HCT116 (cell line): Measurements from ENCODE around the gene ZNF334. TPM values are rescaled to one million over a fixed set of nuclear protein-coding genes. Genes with fewer than 3 reads are reported as not detected.

Experiments
- ATAC-seq: fragments of 200-7000 bp; cut with Tn5 transposase; 2 replicates; pipeline ENCODE4 v1.9.1; 2020; ENCODE audit warnings: mild to moderate bottlenecking, moderate library complexity
- BruUV-seq: library from RNA; stranded (reverse); fragments of 400-500 nt; replicated peaks from 2 replicates; lab custom pipeline; 2021; lab: Mats Ljungman, UMichigan
- CTCF ChIA-PET: fragments of 300-600 bp; sonication (Branson Sonifier 250); formaldehyde crosslinking; loops from one replicate; lab custom pipeline; 2021; ENCODE audit warnings: antibody characterized with exemption; lab: Charles Lee
- POLR2A ChIA-PET: fragments of 300-600, 350-600 bp; sonication (Branson Sonifier 250); formaldehyde crosslinking; loops from one replicate; lab custom pipeline; 2021; ENCODE audit warnings: antibody characterized with exemption; lab: Charles Lee
- RAD21 ChIA-PET, 2 experiments: fragments of 300-600 bp; sonication (Branson Sonifier 250); formaldehyde crosslinking; loops; one replicate each; lab custom pipeline; 2023; ENCODE audit warnings: low total read pairs in 2 of 2; ENCODE audit not compliant: uncharacterized antibody in 2 of 2, unreplicated experiment in 2 of 2, low non-redundant PET in 1 of 2; lab: Charles Lee
- DNase-seq: peaks from one replicate; pipeline ENCODE4 v3.0.0-alpha.2; 2010; ENCODE audit warnings: low read depth, low spot score
- H2AFZ ChIP-seq: fragments of 200-600 bp; shearing (Covaris generic), sonication (generic); 2 replicates; pipeline ENCODE4 v1.6.1; 2017; ENCODE audit warnings: low read depth, mixed run types, mixed read lengths, antibody characterized with exemption, low read length; ENCODE audit not compliant: poor library complexity, severe bottlenecking
- H3K27ac ChIP-seq: 2 replicates; pipeline ENCODE4 v1.5.1; 2012; ENCODE audit warnings: low read depth, low read length
- H3K27me3 ChIP-seq: fragments of 200-600 bp; sonication (generic); 2 replicates; pipeline ENCODE4 v1.6.1; 2016; ENCODE audit warnings: mixed run types, low read length, mixed read lengths; ENCODE audit not compliant: insufficient read depth
- H3K36me3 ChIP-seq, 2 experiments: fragments of 200-500 bp in 1 of 2; fragments of 200-600 bp in 1 of 2; sonication (Bioruptor generic) in 1 of 2; sonication (generic) in 1 of 2; 2 replicates each; pipeline versions ENCODE4 v1.5.1 to v1.6.1; 2014 to 2016; ENCODE audit warnings: low read length in 2 of 2, inconsistent platforms in 1 of 2, mixed read lengths in 1 of 2, mixed run types in 1 of 2; ENCODE audit not compliant: insufficient read depth in 2 of 2, control insufficient read depth in 1 of 2
- H3K4me1 ChIP-seq, 2 experiments: fragments of 200-600 bp in 1 of 2; sonication (generic) in 1 of 2; 2 replicates each; pipeline versions ENCODE4 v1.5.1 to v1.6.1; 2012 to 2017; ENCODE audit warnings: low read length in 2 of 2, inconsistent platforms in 1 of 2, mild to moderate bottlenecking in 1 of 2, mixed read lengths in 1 of 2, mixed run types in 1 of 2, moderate library complexity in 1 of 2; ENCODE audit not compliant: insufficient read depth in 2 of 2, control insufficient read depth in 1 of 2
- H3K4me2 ChIP-seq: fragments of 200-600 bp; sonication (generic); 2 replicates; pipeline ENCODE4 v1.6.1; 2017; ENCODE audit warnings: mixed run types, low read length, mixed read lengths
- H3K4me3 ChIP-seq, 2 experiments: fragments of 200-600 bp in 1 of 2; sonication (generic) in 1 of 2; replicated peaks in 1 of 2; 2 replicates each; pipeline ENCODE4 v1.5.1; 2011 to 2016; ENCODE audit warnings: low read length in 2 of 2, control low read depth in 1 of 2, low read depth in 1 of 2, mild to moderate bottlenecking in 1 of 2, mixed read lengths in 1 of 2, mixed run types in 1 of 2
- H3K79me2 ChIP-seq: fragments of 200-600 bp; sonication (generic); 2 replicates; pipeline ENCODE4 v1.6.1; 2017; ENCODE audit warnings: mild to moderate bottlenecking, mixed run types, low read length, moderate library complexity, mixed read lengths; ENCODE audit not compliant: insufficient read depth
- H3K9ac ChIP-seq: fragments of 200-600 bp; sonication (generic); 2 replicates; pipeline ENCODE4 v1.6.1; 2016; ENCODE audit warnings: low read length, mixed read lengths
- H3K9me2 ChIP-seq: fragments of 200-600 bp; sonication (generic), shearing (Covaris generic); 2 replicates; pipeline ENCODE4 v1.6.1; 2017; ENCODE audit warnings: mixed run types, mild to moderate bottlenecking, moderate library complexity; ENCODE audit not compliant: insufficient read depth
- H3K9me3 ChIP-seq, 2 experiments: fragments of 200-500 bp in 1 of 2; fragments of 200-600 bp in 1 of 2; sonication (Bioruptor generic) in 1 of 2; sonication (generic) in 1 of 2; 2 replicates each; pipeline ENCODE4 v1.6.1; 2014 to 2017; ENCODE audit warnings: low read length in 2 of 2, mixed read lengths in 2 of 2, inconsistent platforms in 1 of 2, low read depth in 1 of 2, mild to moderate bottlenecking in 1 of 2, mixed run types in 1 of 2, moderate library complexity in 1 of 2; ENCODE audit not compliant: control insufficient read depth in 1 of 2, insufficient read depth in 1 of 2
- H4K20me1 ChIP-seq: fragments of 200-600 bp; sonication (generic), shearing (Covaris generic); 2 replicates; pipeline ENCODE4 v1.6.1; 2017; ENCODE audit warnings: mixed run types, mild to moderate bottlenecking, moderate library complexity; ENCODE audit not compliant: insufficient read depth
- ATF3 ChIP-seq: IDR thresholded peaks from 2 replicates; pipeline ENCODE4 v1.6.1; 2012
- CBX3 ChIP-seq: IDR thresholded peaks from 2 replicates; pipeline ENCODE4 v1.6.1; 2012; ENCODE audit warnings: low read depth
- EGR1 ChIP-seq: IDR thresholded peaks from 2 replicates; pipeline ENCODE4 v1.6.1; 2012; ENCODE audit warnings: low read depth
- ELF1 ChIP-seq: IDR thresholded peaks from 2 replicates; pipeline ENCODE4 v1.6.1; 2012; ENCODE audit warnings: low read depth, borderline replicate concordance
- EZH2 ChIP-seq: fragments of 200-600 bp; sonication (generic); IDR thresholded peaks from 2 replicates; pipeline ENCODE4 v1.6.1; 2017; ENCODE audit warnings: antibody characterized with exemption, mixed run types
- POLR2A ChIP-seq: IDR thresholded peaks from 2 replicates; pipeline ENCODE4 v1.7.0; 2011; ENCODE audit warnings: borderline replicate concordance; ENCODE audit not compliant: insufficient read depth, insufficient read length; ENCODE audit errors: extremely low read depth
- POLR2AphosphoS5 ChIP-seq: IDR thresholded peaks from 2 replicates; pipeline ENCODE4 v1.6.1; 2011; ENCODE audit warnings: mild to moderate bottlenecking, low read depth, low read length, moderate library complexity
- SIN3A ChIP-seq: IDR thresholded peaks from 2 replicates; pipeline ENCODE4 v1.6.1; 2012; ENCODE audit warnings: low read depth
- SRF ChIP-seq: IDR thresholded peaks from 2 replicates; pipeline ENCODE4 v1.6.1; 2012; ENCODE audit warnings: low read depth
- YY1 ChIP-seq: IDR thresholded peaks from 2 replicates; pipeline ENCODE4 v1.6.1; 2011; ENCODE audit warnings: low read length, low read depth, moderate library complexity, mild to moderate bottlenecking; ENCODE audit not compliant: insufficient replicate concordance; ENCODE audit errors: extremely low read depth
- ZNF274 ChIP-seq: fragments of 200-500 bp; sonication (Bioruptor generic); IDR thresholded peaks from 2 replicates; pipeline ENCODE4 v1.6.1; 2014; ENCODE audit warnings: mild to moderate bottlenecking, low read depth, low read length, inconsistent platforms
- intact Hi-C: fragments of 100-400 bp; cut with micrococcal nuclease; formaldehyde crosslinking; loops from 2 replicates; pipeline ENCODE4 v1.10.0; 2022
- total RNA-seq: library from RNA; stranded (reverse); gene quantifications from one replicate; pipeline ENCODE4 v1.2.1, GENCODE V29; 2021; ENCODE audit not compliant: unreplicated experiment
- TF ChIP-seq, protein P1 (sequence below), 3 experiments: fragments of 200-600 bp in 1 of 3; sonication (generic) in 1 of 3; IDR thresholded peaks in 2 of 3; conservative IDR thresholded peaks in 1 of 3; 2 replicates each; pipeline ENCODE4 v1.5.1; 2012 to 2017; ENCODE audit warnings: low read depth in 2 of 3, low read length in 2 of 3, antibody characterized with exemption in 1 of 3, borderline replicate concordance in 1 of 3, control low read depth in 1 of 3, mild to moderate bottlenecking in 1 of 3, mixed read lengths in 1 of 3, mixed run types in 1 of 3, moderate library complexity in 1 of 3; ENCODE audit not compliant: insufficient read depth in 1 of 3
- TF ChIP-seq, protein P2 (sequence below): IDR thresholded peaks from 2 replicates; pipeline ENCODE4 v1.6.1; 2012
- TF ChIP-seq, protein P3 (sequence below): IDR thresholded peaks from 2 replicates; pipeline ENCODE4 v1.6.1; 2012; ENCODE audit warnings: low read depth

ZNF334 gene
- total RNA-seq, 1 experiment from 2014 or later: not detected

DNA sequence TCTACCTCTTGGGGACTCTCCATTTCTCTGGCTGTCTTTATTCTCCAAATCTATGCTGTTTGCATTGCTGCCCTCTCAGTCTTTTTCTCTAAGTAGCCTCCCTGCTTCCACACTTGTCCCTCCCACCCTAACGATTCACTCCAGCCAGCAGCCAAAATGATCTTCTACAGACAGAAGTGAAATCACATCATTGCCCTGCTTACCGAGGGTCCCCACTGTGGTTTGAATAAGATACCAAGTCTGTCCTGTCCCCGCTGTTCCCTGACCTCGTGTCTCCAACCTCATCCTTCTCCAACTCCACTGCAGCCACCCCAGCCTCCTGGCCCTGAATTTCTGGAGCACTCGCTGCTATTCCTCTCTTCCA, 48.6 kb upstream of the ZNF334 start:
- Histone ChIP-seq H4K20me1 (no peaks in the 10 kb centered on the region), H3K4me1 (peaks cover 4 to 14% of the 10 kb centered on the region in 2 experiments; a peak in 2 of 4 replicates), H3K27me3 (no peaks in the 10 kb centered on the region), H3K9ac (no peak overlapping the region), H3K4me3 (peak overlapping the region; percentile 27 to 51), H3K9me3 (no peaks in the 10 kb centered on the region), H2AFZ (peak overlapping the region; percentile 96), H3K9me2 (no peaks in the 10 kb centered on the region), H3K79me2 (no peaks in the 10 kb centered on the region), H3K27ac (no peak overlapping the region), H3K4me2 (peak overlapping the region; percentile 75), H3K36me3 (no peaks in the 10 kb centered on the region)
- no TSS peak for BruUV-seq
- CTCF ChIA-PET: interaction anchor here (1.2 to 2.0 kb wide), 3 partner anchors 10 to 29 kb away, joined by 3 to 12 read pairs (median 3); no protein-coding TSS in a partner anchor
- intact Hi-C loops: loop anchor here (5.0 kb wide), 1 partner anchor 120 kb away; no protein-coding TSS in a partner anchor
- ATAC-seq (no peak), DNase-seq (no peak)
- RAD21 ChIA-PET: no interaction called here
- no peak for TF ChIP-seq POLR2AphosphoS5
- no peak for TF ChIP-seq CBX3
- TF ChIP-seq ELF1: no peak
- TF ChIP-seq SRF: no peak
- TF ChIP-seq, protein P1, sequence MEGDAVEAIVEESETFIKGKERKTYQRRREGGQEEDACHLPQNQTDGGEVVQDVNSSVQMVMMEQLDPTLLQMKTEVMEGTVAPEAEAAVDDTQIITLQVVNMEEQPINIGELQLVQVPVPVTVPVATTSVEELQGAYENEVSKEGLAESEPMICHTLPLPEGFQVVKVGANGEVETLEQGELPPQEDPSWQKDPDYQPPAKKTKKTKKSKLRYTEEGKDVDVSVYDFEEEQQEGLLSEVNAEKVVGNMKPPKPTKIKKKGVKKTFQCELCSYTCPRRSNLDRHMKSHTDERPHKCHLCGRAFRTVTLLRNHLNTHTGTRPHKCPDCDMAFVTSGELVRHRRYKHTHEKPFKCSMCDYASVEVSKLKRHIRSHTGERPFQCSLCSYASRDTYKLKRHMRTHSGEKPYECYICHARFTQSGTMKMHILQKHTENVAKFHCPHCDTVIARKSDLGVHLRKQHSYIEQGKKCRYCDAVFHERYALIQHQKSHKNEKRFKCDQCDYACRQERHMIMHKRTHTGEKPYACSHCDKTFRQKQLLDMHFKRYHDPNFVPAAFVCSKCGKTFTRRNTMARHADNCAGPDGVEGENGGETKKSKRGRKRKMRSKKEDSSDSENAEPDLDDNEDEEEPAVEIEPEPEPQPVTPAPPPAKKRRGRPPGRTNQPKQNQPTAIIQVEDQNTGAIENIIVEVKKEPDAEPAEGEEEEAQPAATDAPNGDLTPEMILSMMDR (IDR thresholded peaks at IDR 0.05 in 2 of 3, conservative IDR thresholded peaks at IDR 0.05 in 1 of 3; ENCODE audit: borderline replicate concordance in 1 of 3, insufficient read depth in 1 of 3, low read depth in 2 of 3, low read length in 2 of 3): no peak
- no peak for TF ChIP-seq SIN3A
- no peak for TF ChIP-seq YY1
- no peak for TF ChIP-seq POLR2A
- TF ChIP-seq EGR1: no peak
- TF ChIP-seq ZNF274: no peak
- TF ChIP-seq, protein P2, sequence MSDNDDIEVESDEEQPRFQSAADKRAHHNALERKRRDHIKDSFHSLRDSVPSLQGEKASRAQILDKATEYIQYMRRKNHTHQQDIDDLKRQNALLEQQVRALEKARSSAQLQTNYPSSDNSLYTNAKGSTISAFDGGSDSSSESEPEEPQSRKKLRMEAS: no peak
- TF ChIP-seq EZH2: no peak
- TF ChIP-seq, protein P3, sequence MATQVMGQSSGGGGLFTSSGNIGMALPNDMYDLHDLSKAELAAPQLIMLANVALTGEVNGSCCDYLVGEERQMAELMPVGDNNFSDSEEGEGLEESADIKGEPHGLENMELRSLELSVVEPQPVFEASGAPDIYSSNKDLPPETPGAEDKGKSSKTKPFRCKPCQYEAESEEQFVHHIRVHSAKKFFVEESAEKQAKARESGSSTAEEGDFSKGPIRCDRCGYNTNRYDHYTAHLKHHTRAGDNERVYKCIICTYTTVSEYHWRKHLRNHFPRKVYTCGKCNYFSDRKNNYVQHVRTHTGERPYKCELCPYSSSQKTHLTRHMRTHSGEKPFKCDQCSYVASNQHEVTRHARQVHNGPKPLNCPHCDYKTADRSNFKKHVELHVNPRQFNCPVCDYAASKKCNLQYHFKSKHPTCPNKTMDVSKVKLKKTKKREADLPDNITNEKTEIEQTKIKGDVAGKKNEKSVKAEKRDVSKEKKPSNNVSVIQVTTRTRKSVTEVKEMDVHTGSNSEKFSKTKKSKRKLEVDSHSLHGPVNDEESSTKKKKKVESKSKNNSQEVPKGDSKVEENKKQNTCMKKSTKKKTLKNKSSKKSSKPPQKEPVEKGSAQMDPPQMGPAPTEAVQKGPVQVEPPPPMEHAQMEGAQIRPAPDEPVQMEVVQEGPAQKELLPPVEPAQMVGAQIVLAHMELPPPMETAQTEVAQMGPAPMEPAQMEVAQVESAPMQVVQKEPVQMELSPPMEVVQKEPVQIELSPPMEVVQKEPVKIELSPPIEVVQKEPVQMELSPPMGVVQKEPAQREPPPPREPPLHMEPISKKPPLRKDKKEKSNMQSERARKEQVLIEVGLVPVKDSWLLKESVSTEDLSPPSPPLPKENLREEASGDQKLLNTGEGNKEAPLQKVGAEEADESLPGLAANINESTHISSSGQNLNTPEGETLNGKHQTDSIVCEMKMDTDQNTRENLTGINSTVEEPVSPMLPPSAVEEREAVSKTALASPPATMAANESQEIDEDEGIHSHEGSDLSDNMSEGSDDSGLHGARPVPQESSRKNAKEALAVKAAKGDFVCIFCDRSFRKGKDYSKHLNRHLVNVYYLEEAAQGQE: no peak
- no peak for TF ChIP-seq ATF3
- POLR2A ChIA-PET: no interaction called here
